H9 (cell line): Measurements from ENCODE around the gene TREM2. TPM values are rescaled to one million over a fixed set of nuclear protein-coding genes. Genes with fewer than 3 reads are reported as not detected.

Experiments
- DNase-seq: peaks from one replicate; pipeline ENCODE4 v3.0.0-alpha.2; 2017
- H2AFZ ChIP-seq: one replicate; pipeline ENCODE4 v1.6.1; 2013; ENCODE audit warnings: mild to moderate bottlenecking, low read length, control low read depth, moderate library complexity
- H2AK5ac ChIP-seq: 2 replicates; pipeline ENCODE4 v1.6.1; 2013; ENCODE audit warnings: low read length, control low read depth, mixed read lengths; ENCODE audit not compliant: insufficient read length
- H2BK120ac ChIP-seq: one replicate; pipeline ENCODE4 v1.6.1; 2013; ENCODE audit warnings: low read depth, mild to moderate bottlenecking, low read length, control low read depth, inconsistent platforms; ENCODE audit not compliant: poor library complexity, severe bottlenecking
- H2BK12ac ChIP-seq: 2 replicates; pipeline ENCODE4 v1.6.1; 2013; ENCODE audit warnings: low read length, control low read depth, mixed read lengths, low read depth; ENCODE audit not compliant: insufficient read length
- H2BK15ac ChIP-seq: 2 replicates; pipeline ENCODE4 v1.6.1; 2013; ENCODE audit warnings: low read depth, low read length, control low read depth
- H2BK20ac ChIP-seq: one replicate; pipeline ENCODE4 v1.6.1; 2013; ENCODE audit warnings: low read depth, mild to moderate bottlenecking, low read length, control low read depth, inconsistent platforms; ENCODE audit not compliant: poor library complexity, severe bottlenecking
- H2BK5ac ChIP-seq: 2 replicates; pipeline ENCODE4 v1.6.1; 2013; ENCODE audit warnings: low read length, control low read depth, mixed read lengths; ENCODE audit not compliant: insufficient read length
- H3K14ac ChIP-seq: 2 replicates; pipeline ENCODE4 v1.6.1; 2013; ENCODE audit warnings: low read length, control low read depth; ENCODE audit not compliant: insufficient read depth
- H3K18ac ChIP-seq: 2 replicates; pipeline ENCODE4 v1.6.1; 2013; ENCODE audit warnings: low read depth, mild to moderate bottlenecking, mixed read lengths, low read length, control low read depth; ENCODE audit not compliant: insufficient read length
- H3K23ac ChIP-seq: 2 replicates; pipeline ENCODE4 v1.6.1; 2013; ENCODE audit warnings: low read length, control low read depth, mixed read lengths, low read depth; ENCODE audit not compliant: insufficient read length
- H3K23me2 ChIP-seq: 2 replicates; pipeline ENCODE4 v1.6.1; 2013; ENCODE audit warnings: low read depth, mild to moderate bottlenecking, mixed read lengths, low read length, control low read depth; ENCODE audit not compliant: insufficient read length, poor library complexity, severe bottlenecking
- H3K27ac ChIP-seq: 2 replicates; pipeline ENCODE4 v1.5.1; 2013; ENCODE audit warnings: low read length, control low read depth, mixed read lengths, low read depth; ENCODE audit not compliant: insufficient read length
- H3K27me3 ChIP-seq: 2 replicates; pipeline ENCODE4 v1.6.1; 2013; ENCODE audit warnings: low read length, control low read depth, inconsistent platforms; ENCODE audit not compliant: insufficient read depth
- H3K4ac ChIP-seq: 2 replicates; pipeline ENCODE4 v1.6.1; 2013; ENCODE audit warnings: low read depth, mild to moderate bottlenecking, control low read depth, inconsistent platforms, low read length, moderate library complexity
- H3K4me1 ChIP-seq: 2 replicates; pipeline ENCODE4 v1.6.1; 2013; ENCODE audit warnings: low read length, control low read depth, inconsistent platforms; ENCODE audit not compliant: insufficient read depth
- H3K4me2 ChIP-seq: 2 replicates; pipeline ENCODE4 v1.6.1; 2013; ENCODE audit warnings: low read length, control low read depth, mixed read lengths; ENCODE audit not compliant: insufficient read length, insufficient read depth
- H3K56ac ChIP-seq: 2 replicates; pipeline ENCODE4 v1.6.1; 2013; ENCODE audit warnings: low read depth, mild to moderate bottlenecking, mixed read lengths, low read length, control low read depth; ENCODE audit not compliant: insufficient read length
- H3K79me1 ChIP-seq: 2 replicates; pipeline ENCODE4 v1.6.1; 2013; ENCODE audit warnings: low read depth, mild to moderate bottlenecking, moderate library complexity, low read length, control low read depth, inconsistent platforms; ENCODE audit not compliant: insufficient read depth, poor library complexity, severe bottlenecking
- H3K79me2 ChIP-seq: 2 replicates; pipeline ENCODE4 v1.6.1; 2013; ENCODE audit warnings: low read length, control low read depth, inconsistent platforms; ENCODE audit not compliant: insufficient read depth
- H3K9ac ChIP-seq: 2 replicates; pipeline ENCODE4 v1.6.1; 2013; ENCODE audit warnings: low read length, control low read depth, mixed read lengths; ENCODE audit not compliant: insufficient read length; ENCODE audit errors: extremely low read depth
- H3K9me3 ChIP-seq: one replicate; pipeline ENCODE4 v1.6.1; 2013; ENCODE audit warnings: low read depth, low read length, inconsistent platforms; ENCODE audit not compliant: control insufficient read depth
- H3T11ph ChIP-seq: one replicate; pipeline ENCODE4 v1.6.1; 2013; ENCODE audit warnings: mild to moderate bottlenecking, low read length, control low read depth, inconsistent platforms
- H4K20me1 ChIP-seq: one replicate; pipeline ENCODE4 v1.6.1; 2013; ENCODE audit not compliant: control insufficient read depth, insufficient read length, insufficient read depth
- H4K5ac ChIP-seq: 2 replicates; pipeline ENCODE4 v1.6.1; 2013; ENCODE audit warnings: low read depth, mild to moderate bottlenecking, mixed read lengths, low read length, control low read depth; ENCODE audit not compliant: insufficient read length
- H4K8ac ChIP-seq: replicated peaks from 2 replicates; pipeline ENCODE4 v1.6.1; 2013; ENCODE audit warnings: low read length, control low read depth, mixed read lengths, low read depth; ENCODE audit not compliant: insufficient read length
- H4K91ac ChIP-seq: 2 replicates; pipeline ENCODE4 v1.6.1; 2013; ENCODE audit warnings: low read depth, mild to moderate bottlenecking, moderate library complexity, mixed read lengths, low read length, control low read depth; ENCODE audit not compliant: insufficient read length
- H3K27ac Mint-ChIP-seq, 3 experiments: 2 replicates in 2 of 3; 3 replicates in 1 of 3; pipeline ENCODE4 v1.8.0; 2020 to 2021; ENCODE audit warnings: mixed read lengths in 3 of 3, mild to moderate bottlenecking in 1 of 3, moderate library complexity in 1 of 3
- H3K27me3 Mint-ChIP-seq: 2 replicates; pipeline ENCODE4 v1.8.0; 2021; ENCODE audit warnings: low read depth, mild to moderate bottlenecking, moderate library complexity, mixed read lengths
- H3K36me3 Mint-ChIP-seq, 3 experiments: 2 replicates in 2 of 3; 3 replicates in 1 of 3; pipeline ENCODE4 v1.8.0; 2020 to 2021; ENCODE audit warnings: low read depth in 3 of 3, mixed read lengths in 3 of 3; ENCODE audit not compliant: insufficient read depth in 1 of 3
- H3K4me1 Mint-ChIP-seq, 2 experiments: 2 replicates each; pipeline ENCODE4 v1.8.0; 2020; ENCODE audit warnings: mixed read lengths in 2 of 2
- H3K4me3 Mint-ChIP-seq, 2 experiments: 2 replicates in 1 of 2; 3 replicates in 1 of 2; pipeline ENCODE4 v1.8.0; 2020 to 2021; ENCODE audit warnings: mild to moderate bottlenecking in 2 of 2, mixed read lengths in 2 of 2, moderate library complexity in 1 of 2
- H3K9me3 Mint-ChIP-seq, 2 experiments: 2 replicates in 1 of 2; 3 replicates in 1 of 2; pipeline ENCODE4 v1.8.0; 2020; ENCODE audit warnings: mild to moderate bottlenecking in 2 of 2, mixed read lengths in 2 of 2, moderate library complexity in 1 of 2
- CTCF ChIP-seq: fragments of 200-600 bp; sonication (generic); conservative IDR thresholded peaks from 3 replicates; pipeline ENCODE4 v1.8.0; 2021; ENCODE audit warnings: antibody characterized with exemption, mild to moderate bottlenecking
- WGBS: extraction: QIAGEN DNeasy Blood & Tissue Kit; methylation state at CpG from one replicate; pipeline ENCODE4 v1.1.7; 2013; ENCODE audit warnings: missing lambda C conversion rate, low lambda C conversion rate, mixed read lengths; ENCODE audit not compliant: insufficient read length; ENCODE audit errors: extremely low coverage; 5-methylcytosine and 5-hydroxymethylcytosine counted together
- long read RNA-seq: library from polyadenylated mRNA; unstranded; transcript quantifications from one replicate; pipeline ENCODE4 v2.0.0, GENCODE V29; 2020
- total RNA-seq: library from RNA; stranded (reverse); gene quantifications from 2 replicates; pipeline ENCODE4 v1.2.1, GENCODE V29; 2021

The TREM2 gene
- total RNA-seq, result 0.31 TPM in 1 of 2 replicates, not detected in the other
- long read RNA-seq, result 0 reads

- Mint-ChIP-seq H3K4me3 (no peak within 1 kb of the TSS), H3K9me3 (no peaks in the 10 kb centered on the region; a peak in 1 of 5 replicates), H3K27ac (no peak within 1 kb of the TSS), H3K36me3 (no peaks in the 10 kb centered on the region), H3K27me3 (peaks cover 3% of the 10 kb centered on the region), H3K4me1 (peaks cover 2 to 7% of the 10 kb centered on the region in 2 experiments; a peak in 2 of 4 replicates)
- H4K20me1 ChIP-seq, result no peaks in the 10 kb centered on the region
- H2AK5ac ChIP-seq, result no peak within 1 kb of the TSS
- H3T11ph ChIP-seq, result no peak within 1 kb of the TSS
- no peaks in the 10 kb centered on the region for H3K4me1 ChIP-seq
- H3K27ac ChIP-seq, result no peak within 1 kb of the TSS
- no peak for TF ChIP-seq CTCF
- H3K79me2 ChIP-seq, result no peaks in the 10 kb centered on the region
- H3K56ac ChIP-seq, result no peak within 1 kb of the TSS
- no peak within 1 kb of the TSS for H4K8ac ChIP-seq
- no peak within 1 kb of the TSS; the same call in 1 of the 2 replicates for H3K14ac ChIP-seq
- no peak within 1 kb of the TSS for H3K9ac ChIP-seq
- no peaks in the 10 kb centered on the region; the same call in 1 of the 2 replicates for H3K27me3 ChIP-seq
- H4K91ac ChIP-seq, result no peak within 1 kb of the TSS
- no peak within 1 kb of the TSS for H2BK12ac ChIP-seq
- no peaks in the 10 kb centered on the region for H3K23me2 ChIP-seq
- DNase-seq, result no peak
- H2BK120ac ChIP-seq, result no peak within 1 kb of the TSS
- H2AFZ ChIP-seq, result no peak within 1 kb of the TSS
- WGBS, result no CpG with 5 or more reads among the region's 10 CpGs
- H3K79me1 ChIP-seq, result no peaks in the 10 kb centered on the region
- H2BK20ac ChIP-seq, result no peak within 1 kb of the TSS
- H4K5ac ChIP-seq, result no peak within 1 kb of the TSS
- no peak within 1 kb of the TSS for H2BK15ac ChIP-seq
- no peak within 1 kb of the TSS for H2BK5ac ChIP-seq
- no peak within 1 kb of the TSS for H3K23ac ChIP-seq
- H3K9me3 ChIP-seq, result no peaks in the 10 kb centered on the region
- no peak within 1 kb of the TSS for H3K4ac ChIP-seq
- H3K18ac ChIP-seq, result no peak within 1 kb of the TSS
- no peak within 1 kb of the TSS for H3K4me2 ChIP-seq
Measured at GRCh38 chr6:41162687-41163418, at the start of gene TREM2. TREM2 (minus strand) TSS chr6:41163116; CDS start chr6:41163082, 34 bp downstream.
